SK-N-SH treated with all-trans-retinoic acid at 6 μM for 48 hours (cell line): ENCODE data around the gene TUBGCP3.
A peak's percentile ranks its signal among the peaks of the same experiment; 100 is the strongest.

ENCODE experiments used
- ATAC-seq: fragments of 200-7000 bp; cut with Tn5 transposase; 3 replicates; pipeline ENCODE4 v1.9.1; 2020; ENCODE audit warnings: mild to moderate bottlenecking, moderate library complexity
- ARNTL ChIP-seq: fragments of 450-650 bp; formaldehyde crosslinking; IDR thresholded peaks from 2 replicates; pipeline ENCODE4 v1.5.0; 2020; ENCODE audit warnings: low read depth, mild to moderate bottlenecking, moderate library complexity, borderline replicate concordance
- BACH2 ChIP-seq: fragments of 250-450 bp; sonication (Bioruptor Pico); IDR thresholded peaks from 2 replicates; pipeline ENCODE4 v1.9.0; 2021; ENCODE audit warnings: mild to moderate bottlenecking, borderline replicate concordance
- CSDC2 ChIP-seq: fragments of 250-450 bp; sonication (Bioruptor Pico); IDR thresholded peaks from 2 replicates; pipeline ENCODE4 v1.5.0; 2020; ENCODE audit warnings: mild to moderate bottlenecking, moderate library complexity
- ESRRG ChIP-seq: fragments of 250-450 bp; sonication (Bioruptor Pico); IDR thresholded peaks from 2 replicates; pipeline ENCODE4 v1.6.1; 2021; ENCODE audit warnings: mild to moderate bottlenecking
- GLIS3 ChIP-seq: fragments of 250-450 bp; sonication (Bioruptor Pico); IDR thresholded peaks from 2 replicates; pipeline ENCODE4 v1.5.0; 2020; ENCODE audit warnings: mild to moderate bottlenecking, moderate library complexity
- ISL1 ChIP-seq: fragments of 250-450 bp; sonication (Bioruptor Pico); IDR thresholded peaks from 2 replicates; pipeline ENCODE4 v2.1.2; 2022; ENCODE audit warnings: mild to moderate bottlenecking, moderate library complexity
- OSR1 ChIP-seq: fragments of 250-450 bp; sonication (Bioruptor Pico); IDR thresholded peaks from 2 replicates; pipeline ENCODE4 v1.8.0; 2022; ENCODE audit warnings: moderate library complexity, mild to moderate bottlenecking, inconsistent platforms
- PPARA ChIP-seq: fragments of 250-450 bp; sonication (Bioruptor Pico); IDR thresholded peaks from 2 replicates; pipeline ENCODE4 v1.5.0; 2020; ENCODE audit warnings: mild to moderate bottlenecking, borderline replicate concordance
- SNAI2 ChIP-seq: fragments of 250-450 bp; sonication (Bioruptor Pico); IDR thresholded peaks from 2 replicates; pipeline ENCODE4 v1.5.0; 2020; ENCODE audit warnings: mild to moderate bottlenecking, moderate library complexity
- TCF4 ChIP-seq: fragments of 250-450 bp; sonication (Bioruptor Pico); IDR thresholded peaks from 2 replicates; pipeline ENCODE4 v1.8.0; 2021; ENCODE audit warnings: mild to moderate bottlenecking, moderate library complexity, borderline replicate concordance
- TOX ChIP-seq: fragments of 250-450 bp; sonication (Bioruptor Pico); IDR thresholded peaks from 2 replicates; pipeline ENCODE4 v1.8.0; 2021; ENCODE audit warnings: mild to moderate bottlenecking, moderate library complexity, borderline replicate concordance
- ZFP3 ChIP-seq: fragments of 250-450 bp; sonication (Bioruptor Pico); IDR thresholded peaks from 2 replicates; pipeline ENCODE4 v1.5.0; 2020; ENCODE audit warnings: mild to moderate bottlenecking, moderate library complexity
- ZFP30 ChIP-seq: fragments of 450-650 bp; formaldehyde crosslinking; IDR thresholded peaks from 2 replicates; pipeline ENCODE4 v1.5.0; 2022; ENCODE audit warnings: mild to moderate bottlenecking, moderate library complexity
- ZNF565 ChIP-seq: fragments of 450-650 bp; formaldehyde crosslinking; conservative IDR thresholded peaks from 2 replicates; pipeline ENCODE4 v1.5.0; 2020; ENCODE audit warnings: low read depth, mild to moderate bottlenecking, moderate library complexity
- ZNF70 ChIP-seq: fragments of 450-650 bp; formaldehyde crosslinking; IDR thresholded peaks from 2 replicates; pipeline ENCODE4 v1.5.0; 2020; ENCODE audit warnings: mild to moderate bottlenecking, moderate library complexity
- ZNF8 ChIP-seq: fragments of 450-650 bp; formaldehyde crosslinking; IDR thresholded peaks from 2 replicates; pipeline ENCODE4 v1.5.0; 2020; ENCODE audit warnings: mild to moderate bottlenecking, moderate library complexity
- TF ChIP-seq, protein P1 (sequence below): fragments of 250-450 bp; sonication (Bioruptor Pico); IDR thresholded peaks from 2 replicates; pipeline ENCODE4 v1.8.0; 2020; ENCODE audit warnings: mild to moderate bottlenecking, moderate library complexity, borderline replicate concordance
- TF ChIP-seq, protein P2 (sequence below): fragments of 250-450 bp; sonication (Bioruptor Pico); IDR thresholded peaks from 2 replicates; pipeline ENCODE4 v1.5.0; 2020; ENCODE audit warnings: mild to moderate bottlenecking, moderate library complexity
- TF ChIP-seq, protein P3 (sequence below): fragments of 250-450 bp; sonication (Bioruptor Pico); IDR thresholded peaks from 2 replicates; pipeline ENCODE4 v1.5.1; 2021; ENCODE audit warnings: mild to moderate bottlenecking, moderate library complexity
- TF ChIP-seq, protein P4 (sequence below): fragments of 250-450 bp; sonication (Bioruptor Pico); IDR thresholded peaks from 2 replicates; pipeline ENCODE4 v1.8.0; 2021; ENCODE audit warnings: low read depth, mild to moderate bottlenecking, moderate library complexity, borderline replicate concordance

The TUBGCP3 gene

DNA sequence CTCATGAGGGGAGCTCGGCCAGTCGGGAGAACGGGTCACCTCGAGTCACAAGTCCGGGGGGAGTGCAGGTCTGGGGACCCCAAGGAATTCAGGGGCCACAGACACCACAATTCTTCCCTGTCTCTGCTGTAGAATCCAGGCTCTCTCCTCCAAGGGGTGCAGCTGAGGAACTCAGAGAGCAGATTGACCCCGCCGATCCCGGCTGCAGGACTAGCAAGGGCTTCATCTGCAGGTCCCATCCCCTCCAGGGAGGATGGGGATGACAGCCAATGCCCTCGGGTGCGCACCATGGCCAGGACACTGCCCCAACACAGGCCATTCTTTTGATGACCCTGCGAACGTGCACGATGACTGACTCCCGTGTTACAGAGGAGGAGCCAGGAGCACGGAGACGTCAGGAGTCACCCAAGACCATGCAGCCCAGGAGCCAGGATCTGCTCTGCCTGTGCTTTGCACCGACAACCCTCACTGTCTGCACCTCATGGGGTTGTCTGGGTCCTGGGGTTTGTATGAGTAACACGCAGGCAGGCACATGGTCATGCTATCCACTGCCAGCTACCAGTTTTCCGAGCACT is 48.5 kb upstream of the TUBGCP3 start:
- no peak for ATAC-seq
- no peak for TF ChIP-seq ESRRG (CRISPR knock-in tag)
- TF ChIP-seq, protein P1, sequence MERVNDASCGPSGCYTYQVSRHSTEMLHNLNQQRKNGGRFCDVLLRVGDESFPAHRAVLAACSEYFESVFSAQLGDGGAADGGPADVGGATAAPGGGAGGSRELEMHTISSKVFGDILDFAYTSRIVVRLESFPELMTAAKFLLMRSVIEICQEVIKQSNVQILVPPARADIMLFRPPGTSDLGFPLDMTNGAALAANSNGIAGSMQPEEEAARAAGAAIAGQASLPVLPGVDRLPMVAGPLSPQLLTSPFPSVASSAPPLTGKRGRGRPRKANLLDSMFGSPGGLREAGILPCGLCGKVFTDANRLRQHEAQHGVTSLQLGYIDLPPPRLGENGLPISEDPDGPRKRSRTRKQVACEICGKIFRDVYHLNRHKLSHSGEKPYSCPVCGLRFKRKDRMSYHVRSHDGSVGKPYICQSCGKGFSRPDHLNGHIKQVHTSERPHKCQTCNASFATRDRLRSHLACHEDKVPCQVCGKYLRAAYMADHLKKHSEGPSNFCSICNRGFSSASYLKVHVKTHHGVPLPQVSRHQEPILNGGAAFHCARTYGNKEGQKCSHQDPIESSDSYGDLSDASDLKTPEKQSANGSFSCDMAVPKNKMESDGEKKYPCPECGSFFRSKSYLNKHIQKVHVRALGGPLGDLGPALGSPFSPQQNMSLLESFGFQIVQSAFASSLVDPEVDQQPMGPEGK (CRISPR knock-in tag) = no peak
- TF ChIP-seq CSDC2 (CRISPR knock-in tag) = no peak
- TF ChIP-seq SNAI2 (CRISPR knock-in tag) = no peak
- no peak for TF ChIP-seq ZNF70
- TF ChIP-seq OSR1 = no peak
- no peak for TF ChIP-seq BACH2 (CRISPR knock-in tag)
- TF ChIP-seq PPARA (CRISPR knock-in tag) = no peak
- TF ChIP-seq, protein P2, sequence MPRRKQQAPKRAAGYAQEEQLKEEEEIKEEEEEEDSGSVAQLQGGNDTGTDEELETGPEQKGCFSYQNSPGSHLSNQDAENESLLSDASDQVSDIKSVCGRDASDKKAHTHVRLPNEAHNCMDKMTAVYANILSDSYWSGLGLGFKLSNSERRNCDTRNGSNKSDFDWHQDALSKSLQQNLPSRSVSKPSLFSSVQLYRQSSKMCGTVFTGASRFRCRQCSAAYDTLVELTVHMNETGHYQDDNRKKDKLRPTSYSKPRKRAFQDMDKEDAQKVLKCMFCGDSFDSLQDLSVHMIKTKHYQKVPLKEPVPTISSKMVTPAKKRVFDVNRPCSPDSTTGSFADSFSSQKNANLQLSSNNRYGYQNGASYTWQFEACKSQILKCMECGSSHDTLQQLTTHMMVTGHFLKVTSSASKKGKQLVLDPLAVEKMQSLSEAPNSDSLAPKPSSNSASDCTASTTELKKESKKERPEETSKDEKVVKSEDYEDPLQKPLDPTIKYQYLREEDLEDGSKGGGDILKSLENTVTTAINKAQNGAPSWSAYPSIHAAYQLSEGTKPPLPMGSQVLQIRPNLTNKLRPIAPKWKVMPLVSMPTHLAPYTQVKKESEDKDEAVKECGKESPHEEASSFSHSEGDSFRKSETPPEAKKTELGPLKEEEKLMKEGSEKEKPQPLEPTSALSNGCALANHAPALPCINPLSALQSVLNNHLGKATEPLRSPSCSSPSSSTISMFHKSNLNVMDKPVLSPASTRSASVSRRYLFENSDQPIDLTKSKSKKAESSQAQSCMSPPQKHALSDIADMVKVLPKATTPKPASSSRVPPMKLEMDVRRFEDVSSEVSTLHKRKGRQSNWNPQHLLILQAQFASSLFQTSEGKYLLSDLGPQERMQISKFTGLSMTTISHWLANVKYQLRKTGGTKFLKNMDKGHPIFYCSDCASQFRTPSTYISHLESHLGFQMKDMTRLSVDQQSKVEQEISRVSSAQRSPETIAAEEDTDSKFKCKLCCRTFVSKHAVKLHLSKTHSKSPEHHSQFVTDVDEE (CRISPR knock-in tag) = no peak
- no peak for TF ChIP-seq ZNF565 (CRISPR knock-in tag)
- TF ChIP-seq ISL1 (CRISPR knock-in tag) = no peak
- TF ChIP-seq GLIS3 = no peak
- no peak for TF ChIP-seq TCF4 (CRISPR knock-in tag)
- TF ChIP-seq, protein P3, sequence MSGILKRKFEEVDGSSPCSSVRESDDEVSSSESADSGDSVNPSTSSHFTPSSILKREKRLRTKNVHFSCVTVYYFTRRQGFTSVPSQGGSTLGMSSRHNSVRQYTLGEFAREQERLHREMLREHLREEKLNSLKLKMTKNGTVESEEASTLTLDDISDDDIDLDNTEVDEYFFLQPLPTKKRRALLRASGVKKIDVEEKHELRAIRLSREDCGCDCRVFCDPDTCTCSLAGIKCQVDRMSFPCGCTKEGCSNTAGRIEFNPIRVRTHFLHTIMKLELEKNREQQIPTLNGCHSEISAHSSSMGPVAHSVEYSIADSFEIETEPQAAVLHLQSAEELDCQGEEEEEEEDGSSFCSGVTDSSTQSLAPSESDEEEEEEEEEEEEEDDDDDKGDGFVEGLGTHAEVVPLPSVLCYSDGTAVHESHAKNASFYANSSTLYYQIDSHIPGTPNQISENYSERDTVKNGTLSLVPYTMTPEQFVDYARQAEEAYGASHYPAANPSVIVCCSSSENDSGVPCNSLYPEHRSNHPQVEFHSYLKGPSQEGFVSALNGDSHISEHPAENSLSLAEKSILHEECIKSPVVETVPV (CRISPR knock-in tag) = no peak
- TF ChIP-seq, protein P4, sequence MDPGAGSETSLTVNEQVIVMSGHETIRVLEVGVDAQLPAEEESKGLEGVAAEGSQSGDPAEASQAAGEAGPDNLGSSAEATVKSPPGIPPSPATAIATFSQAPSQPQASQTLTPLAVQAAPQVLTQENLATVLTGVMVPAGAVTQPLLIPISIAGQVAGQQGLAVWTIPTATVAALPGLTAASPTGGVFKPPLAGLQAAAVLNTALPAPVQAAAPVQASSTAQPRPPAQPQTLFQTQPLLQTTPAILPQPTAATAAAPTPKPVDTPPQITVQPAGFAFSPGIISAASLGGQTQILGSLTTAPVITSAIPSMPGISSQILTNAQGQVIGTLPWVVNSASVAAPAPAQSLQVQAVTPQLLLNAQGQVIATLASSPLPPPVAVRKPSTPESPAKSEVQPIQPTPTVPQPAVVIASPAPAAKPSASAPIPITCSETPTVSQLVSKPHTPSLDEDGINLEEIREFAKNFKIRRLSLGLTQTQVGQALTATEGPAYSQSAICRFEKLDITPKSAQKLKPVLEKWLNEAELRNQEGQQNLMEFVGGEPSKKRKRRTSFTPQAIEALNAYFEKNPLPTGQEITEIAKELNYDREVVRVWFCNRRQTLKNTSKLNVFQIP (CRISPR knock-in tag) = no peak
- no peak for TF ChIP-seq ZNF8 (CRISPR knock-in tag)
- TF ChIP-seq ZFP30 (CRISPR knock-in tag) = no peak
- TF ChIP-seq ARNTL (CRISPR knock-in tag) = no peak

DNA sequence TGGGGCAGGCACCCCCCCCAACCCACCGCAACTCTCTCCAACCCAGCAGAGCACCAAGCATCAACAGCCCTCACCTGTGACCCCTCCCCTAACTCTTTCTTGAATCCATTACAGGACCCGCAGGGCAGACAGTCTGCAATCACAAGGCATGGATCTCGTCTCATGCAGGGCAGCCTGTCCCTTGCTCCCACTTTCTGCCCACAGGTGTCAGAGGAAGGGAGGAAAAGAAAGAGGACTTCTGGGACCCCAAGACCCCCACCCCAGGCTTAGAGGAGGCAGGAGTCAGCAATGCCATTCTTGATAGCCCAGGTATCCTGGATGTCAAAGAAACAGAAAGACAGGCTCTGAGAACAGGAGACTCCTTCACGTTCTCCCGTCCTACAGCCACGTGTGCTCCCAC is 47.4 kb upstream of the TUBGCP3 start:
- peak; percentile 26; the same call in 1 of the 3 replicates for ATAC-seq
- TF ChIP-seq ZNF70 (no peak), SNAI2 (CRISPR knock-in tag) (no peak), ZFP3 (CRISPR knock-in tag) (no peak), TCF4 (CRISPR knock-in tag) (no peak), ZFP30 (CRISPR knock-in tag) (no peak), TOX (CRISPR knock-in tag) (no peak), PPARA (CRISPR knock-in tag) (no peak)
- TF ChIP-seq, protein P4 (CRISPR knock-in tag) = no peak
- TF ChIP-seq, protein P1 (CRISPR knock-in tag) = no peak
